Calu3 (cell line): ENCODE measurements around the gene MSANTD2. TPM values are rescaled to one million over a fixed set of nuclear protein-coding genes. Genes with fewer than 3 reads are reported as not detected.

Source experiments
- BruUV-seq: library from RNA; stranded (reverse); fragments of 400-500 nt; replicated peaks from 2 replicates; lab custom pipeline; 2021; lab: Mats Ljungman, UMichigan
- CTCF ChIA-PET: fragments of 300-600 bp; sonication (Branson Sonifier 250); formaldehyde crosslinking; loops from one replicate; lab custom pipeline; 2022; ENCODE audit warnings: antibody characterized with exemption; lab: Charles Lee
- DNase-seq: peaks from one replicate; pipeline ENCODE4 v3.0.0; 2022
- H3K27ac Mint-ChIP-seq: one replicate; pipeline ENCODE4 v1.8.0; 2022; ENCODE audit warnings: mixed read lengths; ENCODE audit not compliant: unreplicated experiment
- H3K27me3 Mint-ChIP-seq: one replicate; pipeline ENCODE4 v1.8.0; 2022; ENCODE audit warnings: mixed read lengths; ENCODE audit not compliant: unreplicated experiment
- H3K36me3 Mint-ChIP-seq: one replicate; pipeline ENCODE4 v1.8.0; 2022; ENCODE audit warnings: mild to moderate bottlenecking, moderate library complexity, mixed read lengths; ENCODE audit not compliant: insufficient read depth, unreplicated experiment
- H3K4me1 Mint-ChIP-seq: one replicate; pipeline ENCODE4 v1.8.0; 2022; ENCODE audit warnings: mild to moderate bottlenecking, low read depth, mixed read lengths; ENCODE audit not compliant: unreplicated experiment
- H3K4me3 Mint-ChIP-seq: one replicate; pipeline ENCODE4 v1.8.0; 2022; ENCODE audit warnings: mild to moderate bottlenecking, low read depth, moderate library complexity, mixed read lengths; ENCODE audit not compliant: unreplicated experiment
- H3K9me3 Mint-ChIP-seq: one replicate; pipeline ENCODE4 v1.8.0; 2022; ENCODE audit warnings: low read depth, mixed read lengths; ENCODE audit not compliant: unreplicated experiment
- CTCF ChIP-seq: fragments of 200-600 bp; IDR thresholded peaks from one replicate; pipeline ENCODE4 v1.8.0; 2022; ENCODE audit warnings: antibody characterized with exemption; ENCODE audit not compliant: unreplicated experiment
- intact Hi-C: fragments of 100-400 bp; cut with micrococcal nuclease; formaldehyde crosslinking; loops from one replicate; pipeline ENCODE4 v1.10.0; 2022; ENCODE audit not compliant: unreplicated experiment
- total RNA-seq: library from RNA; stranded (reverse); gene quantifications from 2 replicates; pipeline ENCODE4 v1.2.3, GENCODE V29; 2022

Gene MSANTD2
- total RNA-seq, 1 experiment from 2014 or later = 13.0 TPM

- Mint-ChIP-seq H3K9me3 (no peaks in the 10 kb centered on the region), H3K27me3 (peaks cover 92% of the 10 kb centered on the region), H3K27ac (no peak overlapping the region), H3K36me3 (no peaks in the 10 kb centered on the region), H3K4me1 (peaks cover 9% of the 10 kb centered on the region), H3K4me3 (no peak overlapping the region)
- CTCF ChIA-PET = no interaction called here
- intact Hi-C loops = no loop called here
- BruUV-seq = no TSS peak
- no peak for TF ChIP-seq CTCF
- DNase-seq = no peak
These were observed 80.7 kb downstream of the MSANTD2 start for GRCh38 chr11:124719534-124719933.

DNA sequence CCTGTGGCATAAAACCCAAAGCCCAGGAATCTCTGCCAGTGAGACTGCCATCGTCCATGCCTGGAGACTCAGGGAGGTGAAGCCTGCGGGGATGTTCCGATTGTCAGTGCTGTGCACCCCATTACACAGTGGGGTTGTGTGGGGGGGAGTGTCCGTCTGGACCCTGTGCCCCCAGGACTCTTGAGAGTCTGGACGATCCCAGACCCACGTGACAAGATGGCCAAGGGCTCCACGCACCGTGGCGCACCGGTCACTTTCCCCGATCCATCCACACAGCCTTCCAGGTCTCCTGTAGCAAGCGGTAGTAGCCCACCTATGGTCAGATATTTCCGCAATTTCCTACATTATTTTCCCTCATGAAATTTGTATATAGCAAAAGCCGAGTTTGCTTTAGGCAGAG, 81.4 kb downstream of the MSANTD2 start:
- H3K4me3 Mint-ChIP-seq = peak overlapping the region; percentile 71
- H3K27ac Mint-ChIP-seq = no peak overlapping the region
- no TSS peak for BruUV-seq

DNA sequence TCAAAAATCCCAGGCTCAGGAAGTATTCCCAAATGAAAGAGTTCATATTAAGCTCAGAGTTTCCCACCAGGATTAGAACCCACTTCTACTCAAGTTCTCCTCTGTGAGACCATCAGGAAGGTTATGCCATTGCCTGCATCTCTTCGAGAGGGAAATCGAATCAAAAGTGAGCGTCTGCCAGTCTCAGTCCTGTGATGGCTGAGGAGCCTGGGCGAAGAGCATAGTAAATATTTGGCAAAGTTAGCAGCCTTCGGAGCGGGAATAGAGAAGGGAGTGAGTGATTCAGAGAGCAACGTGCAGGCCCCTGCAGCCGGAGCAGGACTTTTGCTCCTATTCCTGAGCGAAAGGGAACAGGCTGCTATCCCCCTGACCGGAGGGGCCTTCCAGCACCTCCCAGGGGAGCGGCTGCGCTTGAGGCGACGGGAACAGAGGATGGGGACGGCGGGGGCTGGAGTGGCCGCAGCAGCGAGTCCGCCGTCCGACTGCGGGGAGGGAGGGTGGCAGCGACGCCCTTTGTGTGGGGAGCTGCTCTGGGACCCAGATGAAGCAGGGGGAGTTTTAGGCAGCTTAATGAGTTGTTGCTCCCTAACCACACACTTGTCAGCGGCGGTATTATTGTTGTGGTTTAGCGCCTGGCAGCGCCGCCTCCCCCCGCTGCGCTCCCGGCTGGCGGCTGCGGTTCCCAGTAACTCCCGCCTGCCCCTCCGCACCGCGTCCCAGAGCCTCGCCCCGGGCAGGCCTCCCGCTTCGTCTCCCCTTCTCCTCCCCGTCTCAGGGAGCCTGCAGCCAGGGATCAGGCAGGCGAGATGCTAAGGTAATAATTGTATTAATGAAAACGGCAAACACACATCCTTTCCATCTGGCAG, 82.2 kb downstream of the MSANTD2 start:
- CTCF ChIA-PET = no interaction called here
- no peak overlapping the region for H3K27ac Mint-ChIP-seq
- no peaks in the 10 kb centered on the region for H3K9me3 Mint-ChIP-seq
- DNase-seq = no peak
- no peaks in the 10 kb centered on the region for H3K36me3 Mint-ChIP-seq
- intact Hi-C loops = no loop called here
- peaks cover 8% of the 10 kb centered on the region for H3K4me1 Mint-ChIP-seq
- peaks cover 89% of the 10 kb centered on the region for H3K27me3 Mint-ChIP-seq
- TF ChIP-seq CTCF = no peak
- peak overlapping the region; percentile 71 for H3K4me3 Mint-ChIP-seq
- BruUV-seq = no TSS peak

More for the DNA sequence above, 81.4 kb downstream of the MSANTD2 start:
- Mint-ChIP-seq H3K9me3 (no peaks in the 10 kb centered on the region), H3K36me3 (no peaks in the 10 kb centered on the region), H3K4me1 (peaks cover 8% of the 10 kb centered on the region), H3K27me3 (peaks cover 92% of the 10 kb centered on the region)
- intact Hi-C loops = no loop called here
- CTCF ChIA-PET = no interaction called here
- TF ChIP-seq CTCF = no peak
- no peak for DNase-seq

GRCh38 chr11:124717421-124717785, 82.8 kb downstream of the MSANTD2 start:
- H3K9me3 Mint-ChIP-seq = no peaks in the 10 kb centered on the region
- no peaks in the 10 kb centered on the region for H3K36me3 Mint-ChIP-seq
- H3K4me3 Mint-ChIP-seq = peak overlapping the region; percentile 71
- CTCF ChIA-PET = no interaction called here
- no peak for TF ChIP-seq CTCF
- no peak for DNase-seq
- no TSS peak for BruUV-seq
- peaks cover 83% of the 10 kb centered on the region for H3K27me3 Mint-ChIP-seq
- no peak overlapping the region for H3K27ac Mint-ChIP-seq
- intact Hi-C loops = no loop called here
- H3K4me1 Mint-ChIP-seq = peaks cover 8% of the 10 kb centered on the region
